Choroid plexus epithelial cell (primary cell): ENCODE data around the gene COMMD3.

Experiments
- DNase-seq: peaks from one replicate; pipeline ENCODE4 v3.0.0-alpha.2; 2010; ENCODE audit warnings: low read depth
- H3K4me3 ChIP-seq: 2 replicates; pipeline ENCODE4 v1.5.1; 2011; ENCODE audit warnings: low read depth, mild to moderate bottlenecking, control low read depth, low read length, moderate library complexity
- TF ChIP-seq, protein P1 (sequence below): conservative IDR thresholded peaks from 2 replicates; pipeline ENCODE4 v1.5.1; 2011; ENCODE audit warnings: low read depth, mild to moderate bottlenecking, control low read depth, inconsistent platforms, low read length, moderate library complexity

Gene COMMD3

DNA sequence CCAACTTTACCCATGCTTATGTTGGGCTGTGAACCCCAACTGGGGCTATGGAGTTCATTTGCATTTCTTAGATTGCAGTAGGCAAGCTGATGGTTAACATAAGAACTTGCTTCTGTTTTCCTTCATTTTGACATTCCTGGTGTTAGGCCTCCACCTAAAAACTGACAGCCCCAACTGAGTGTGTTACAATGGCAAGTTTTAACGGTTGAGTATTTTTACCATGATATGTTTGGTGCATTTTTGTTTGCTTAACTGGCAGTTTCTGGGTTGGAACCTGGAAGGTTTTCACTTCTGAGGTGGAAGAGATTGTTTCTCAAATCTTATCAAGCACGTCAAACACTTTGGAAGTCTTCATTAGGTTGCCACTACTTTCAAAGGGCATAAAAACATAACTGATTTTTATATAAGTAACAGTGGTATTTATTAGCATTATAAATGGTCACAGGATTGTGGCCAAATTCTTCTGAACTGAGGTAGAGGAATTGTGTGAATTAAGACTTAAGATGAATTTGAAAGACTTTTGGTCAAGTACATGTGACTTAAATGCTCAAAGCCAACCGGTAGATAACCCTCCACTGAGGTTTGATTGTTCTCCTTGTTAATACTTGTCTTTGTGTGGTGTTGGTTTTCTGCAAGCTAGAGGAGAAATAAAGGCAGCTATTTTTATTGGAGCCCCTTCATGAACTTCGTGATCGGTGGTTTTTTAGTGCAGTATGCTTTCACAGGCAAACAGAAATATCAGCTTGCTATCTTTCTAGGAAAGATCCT is 7.5 kb downstream of the COMMD3 start:
- no peak overlapping the region for H3K4me3 ChIP-seq
- no peak for DNase-seq
- TF ChIP-seq, protein P1, sequence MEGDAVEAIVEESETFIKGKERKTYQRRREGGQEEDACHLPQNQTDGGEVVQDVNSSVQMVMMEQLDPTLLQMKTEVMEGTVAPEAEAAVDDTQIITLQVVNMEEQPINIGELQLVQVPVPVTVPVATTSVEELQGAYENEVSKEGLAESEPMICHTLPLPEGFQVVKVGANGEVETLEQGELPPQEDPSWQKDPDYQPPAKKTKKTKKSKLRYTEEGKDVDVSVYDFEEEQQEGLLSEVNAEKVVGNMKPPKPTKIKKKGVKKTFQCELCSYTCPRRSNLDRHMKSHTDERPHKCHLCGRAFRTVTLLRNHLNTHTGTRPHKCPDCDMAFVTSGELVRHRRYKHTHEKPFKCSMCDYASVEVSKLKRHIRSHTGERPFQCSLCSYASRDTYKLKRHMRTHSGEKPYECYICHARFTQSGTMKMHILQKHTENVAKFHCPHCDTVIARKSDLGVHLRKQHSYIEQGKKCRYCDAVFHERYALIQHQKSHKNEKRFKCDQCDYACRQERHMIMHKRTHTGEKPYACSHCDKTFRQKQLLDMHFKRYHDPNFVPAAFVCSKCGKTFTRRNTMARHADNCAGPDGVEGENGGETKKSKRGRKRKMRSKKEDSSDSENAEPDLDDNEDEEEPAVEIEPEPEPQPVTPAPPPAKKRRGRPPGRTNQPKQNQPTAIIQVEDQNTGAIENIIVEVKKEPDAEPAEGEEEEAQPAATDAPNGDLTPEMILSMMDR, result no peak

DNA sequence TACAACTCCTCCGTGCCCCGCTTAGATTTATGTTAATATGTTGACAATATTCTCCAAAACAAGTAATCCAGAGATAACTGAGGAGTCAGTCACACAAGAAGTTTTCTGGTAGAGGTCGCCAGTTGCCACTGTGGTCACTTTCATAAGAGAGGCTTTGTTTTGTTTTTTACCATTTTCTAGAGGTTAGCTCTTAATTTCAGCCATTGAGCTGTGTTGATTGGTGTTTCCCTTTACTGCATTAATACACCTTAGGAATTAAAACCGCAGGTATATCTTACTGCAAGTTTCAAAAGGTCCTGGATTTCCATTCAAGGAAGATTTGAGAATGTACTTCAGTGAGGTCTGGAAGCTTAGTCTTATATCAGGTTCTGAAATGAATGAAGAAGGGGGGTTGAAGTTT is 8.2 kb downstream of the COMMD3 start:
- DNase-seq, result no peak
- TF ChIP-seq, protein P1, result no peak
- no peak overlapping the region for H3K4me3 ChIP-seq

DNA sequence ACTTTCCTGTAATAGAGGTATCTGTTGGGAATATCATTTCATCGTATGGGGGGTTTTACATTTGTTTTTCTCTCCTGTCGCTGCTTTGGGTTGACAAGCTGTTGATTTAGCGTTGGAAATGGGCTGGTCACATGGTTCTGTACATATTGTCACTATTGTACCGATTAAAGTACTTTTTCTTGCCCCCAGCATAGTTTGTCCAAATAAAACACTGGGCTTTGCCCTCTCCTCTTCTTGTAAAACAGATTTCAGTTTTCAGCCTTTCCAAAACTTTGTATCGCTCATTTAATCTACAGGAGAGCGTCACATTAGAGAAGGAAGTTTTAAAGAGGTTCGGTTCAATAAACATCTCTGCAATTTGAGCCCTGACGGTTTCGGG is 8.7 kb downstream of the COMMD3 start:
- DNase-seq, result no peak
- TF ChIP-seq, protein P1, result no peak
- H3K4me3 ChIP-seq, result peak overlapping the region; percentile 66

DNA sequence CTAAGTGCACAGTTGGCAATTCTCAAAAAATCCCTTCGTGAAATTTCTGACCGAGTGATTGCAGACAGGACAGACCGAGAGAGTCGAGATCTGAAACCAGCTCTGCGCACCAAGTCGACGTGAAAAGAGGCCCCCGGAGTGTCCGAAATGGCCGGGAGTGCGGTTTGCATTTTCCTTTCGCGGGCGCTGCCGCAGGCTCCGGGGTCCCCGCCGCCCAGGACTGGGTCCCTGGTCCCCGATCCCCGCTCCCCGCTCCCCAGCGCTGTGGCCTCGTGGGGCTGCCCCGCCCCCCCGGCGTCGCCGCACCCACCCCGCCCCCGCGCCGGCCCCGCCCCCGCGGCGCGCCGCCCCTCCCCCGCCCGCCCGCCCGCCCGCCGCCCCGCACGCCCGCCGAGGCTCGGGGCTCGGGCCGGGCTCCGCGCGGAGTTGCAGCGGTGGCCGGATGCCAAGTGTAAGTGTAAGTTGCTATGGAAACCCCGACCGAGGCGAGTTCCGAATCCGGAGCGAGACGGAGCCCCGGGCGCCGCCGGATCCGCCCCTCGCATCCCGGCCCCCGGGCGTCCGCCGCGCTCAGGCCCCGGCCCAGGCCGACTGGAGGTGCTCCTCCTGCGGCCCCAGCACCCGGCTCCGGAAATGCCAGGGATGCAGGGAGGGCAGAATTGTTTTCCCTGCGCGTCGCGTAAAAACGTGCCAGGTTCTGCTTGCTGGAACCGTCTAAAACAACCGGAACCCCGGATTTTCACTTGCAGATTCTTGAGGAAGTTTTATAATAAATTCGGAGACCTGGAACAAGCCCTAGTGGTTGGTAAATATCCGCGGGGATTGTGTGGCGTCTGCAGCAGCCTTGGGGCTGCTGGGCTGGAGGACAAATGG is 9.3 kb downstream of the COMMD3 start:
- peak; percentile 72 for DNase-seq

DNA sequence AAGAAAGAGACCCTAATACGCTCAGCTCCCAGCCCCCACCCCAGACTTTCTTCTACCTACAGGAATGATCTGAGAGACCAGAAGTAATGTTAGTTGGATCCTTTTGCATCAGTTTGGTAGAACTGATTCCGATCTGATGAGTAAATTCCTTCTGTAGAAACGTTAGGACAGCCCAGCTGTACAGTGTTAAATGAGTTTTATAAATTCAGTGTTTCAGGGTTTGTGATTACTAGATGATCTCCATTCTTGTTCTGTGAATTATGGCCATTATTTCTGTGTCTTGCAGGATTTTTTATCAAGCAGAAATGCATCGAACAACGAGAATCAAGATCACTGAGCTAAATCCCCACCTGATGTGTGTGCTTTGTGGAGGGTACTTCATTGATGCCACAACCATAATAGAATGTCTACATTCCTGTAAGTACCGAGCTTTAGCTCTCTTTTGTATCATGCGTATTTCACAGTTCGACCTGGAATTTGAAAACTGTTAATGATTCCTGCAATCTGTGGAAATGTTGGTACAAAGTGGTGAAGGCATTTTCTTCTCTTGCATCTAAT is 10.0 kb downstream of the COMMD3 start:
- peak overlapping the region; percentile 66 for H3K4me3 ChIP-seq
- TF ChIP-seq, protein P1, result no peak
- DNase-seq, result no peak

More for the DNA sequence above, 9.3 kb downstream of the COMMD3 start:
- TF ChIP-seq, protein P1, result peak; percentile 20
- peak overlapping the region; percentile 66 for H3K4me3 ChIP-seq

DNA sequence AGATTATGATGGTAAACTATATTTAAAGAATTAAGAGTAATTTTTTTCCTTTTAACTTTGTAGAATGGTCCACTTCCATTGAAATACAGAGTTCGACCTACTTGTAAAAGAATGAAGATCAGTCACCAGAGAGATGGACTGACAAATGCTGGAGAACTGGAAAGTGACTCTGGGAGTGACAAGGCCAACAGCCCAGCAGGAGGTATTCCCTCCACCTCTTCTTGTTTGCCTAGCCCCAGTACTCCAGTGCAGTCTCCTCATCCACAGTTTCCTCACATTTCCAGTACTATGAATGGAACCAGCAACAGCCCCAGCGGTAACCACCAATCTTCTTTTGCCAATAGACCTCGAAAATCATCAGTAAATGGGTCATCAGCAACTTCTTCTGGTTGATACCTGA is 13.0 kb downstream of the COMMD3 start:
- DNase-seq, result no peak
- no peak overlapping the region for H3K4me3 ChIP-seq
- TF ChIP-seq, protein P1, result no peak
